Measurements from ENCODE around the gene SNCA. TPM values are rescaled to one million over a fixed set of nuclear protein-coding genes. Genes with fewer than 3 reads are reported as not detected.

SNCA gene
- total RNA-seq, 1 donor = 0.72 TPM

DNA sequence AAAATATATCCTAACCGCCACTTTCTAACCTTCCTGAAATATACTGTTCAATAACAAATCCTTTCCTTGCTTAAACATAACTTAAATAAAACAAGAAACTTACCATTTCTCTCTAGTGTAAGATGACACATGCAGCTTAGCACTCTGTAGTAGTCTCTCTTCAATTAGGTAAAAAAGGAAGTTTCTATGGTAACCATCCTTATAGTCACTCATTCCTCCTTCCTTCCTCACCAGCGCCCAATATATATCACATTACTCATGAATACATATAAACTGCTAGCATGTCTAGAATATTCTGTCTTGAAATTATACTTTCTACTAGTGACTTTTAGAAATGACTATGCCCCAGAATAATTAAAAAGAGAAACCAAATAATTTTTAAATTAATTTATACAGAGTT is 112.2 kb downstream of the SNCA start:
- H3K9me3 ChIP-seq (ENCODE audit: low read depth, low read length) = no peaks in the 10 kb centered on the region
- peak overlapping the region; percentile 58 for H3K4me2 ChIP-seq (ENCODE audit: insufficient read depth, low read length)
- no peak for DNase-seq (ENCODE audit: insufficient read length, low spot score, missing footprints)
- TF ChIP-seq, protein P1, sequence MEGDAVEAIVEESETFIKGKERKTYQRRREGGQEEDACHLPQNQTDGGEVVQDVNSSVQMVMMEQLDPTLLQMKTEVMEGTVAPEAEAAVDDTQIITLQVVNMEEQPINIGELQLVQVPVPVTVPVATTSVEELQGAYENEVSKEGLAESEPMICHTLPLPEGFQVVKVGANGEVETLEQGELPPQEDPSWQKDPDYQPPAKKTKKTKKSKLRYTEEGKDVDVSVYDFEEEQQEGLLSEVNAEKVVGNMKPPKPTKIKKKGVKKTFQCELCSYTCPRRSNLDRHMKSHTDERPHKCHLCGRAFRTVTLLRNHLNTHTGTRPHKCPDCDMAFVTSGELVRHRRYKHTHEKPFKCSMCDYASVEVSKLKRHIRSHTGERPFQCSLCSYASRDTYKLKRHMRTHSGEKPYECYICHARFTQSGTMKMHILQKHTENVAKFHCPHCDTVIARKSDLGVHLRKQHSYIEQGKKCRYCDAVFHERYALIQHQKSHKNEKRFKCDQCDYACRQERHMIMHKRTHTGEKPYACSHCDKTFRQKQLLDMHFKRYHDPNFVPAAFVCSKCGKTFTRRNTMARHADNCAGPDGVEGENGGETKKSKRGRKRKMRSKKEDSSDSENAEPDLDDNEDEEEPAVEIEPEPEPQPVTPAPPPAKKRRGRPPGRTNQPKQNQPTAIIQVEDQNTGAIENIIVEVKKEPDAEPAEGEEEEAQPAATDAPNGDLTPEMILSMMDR (IDR thresholded peaks at IDR 0.05; ENCODE audit: extremely low read depth, low read depth, low read length) = no peak
- H3K4me3 ChIP-seq (ENCODE audit: insufficient read depth, low read length) = no peak overlapping the region
- H2AFZ ChIP-seq (ENCODE audit: low read length) = no peak overlapping the region
- no peaks in the 10 kb centered on the region for H3K27me3 ChIP-seq (ENCODE audit: insufficient read depth, low read length)
- peak overlapping the region; percentile 61 for H3K27ac ChIP-seq (ENCODE audit: low read depth, low read length)
- no peaks in the 10 kb centered on the region for H4K20me1 ChIP-seq (ENCODE audit: insufficient read depth, low read length)
- no peaks in the 10 kb centered on the region for H3K36me3 ChIP-seq (ENCODE audit: insufficient read depth, low read length)
- peaks cover 9% of the 10 kb centered on the region for H3K4me1 ChIP-seq (ENCODE audit: insufficient read depth, low read length)
- no peaks in the 10 kb centered on the region for H3K79me2 ChIP-seq (ENCODE audit: insufficient read depth, low read length)

DNA sequence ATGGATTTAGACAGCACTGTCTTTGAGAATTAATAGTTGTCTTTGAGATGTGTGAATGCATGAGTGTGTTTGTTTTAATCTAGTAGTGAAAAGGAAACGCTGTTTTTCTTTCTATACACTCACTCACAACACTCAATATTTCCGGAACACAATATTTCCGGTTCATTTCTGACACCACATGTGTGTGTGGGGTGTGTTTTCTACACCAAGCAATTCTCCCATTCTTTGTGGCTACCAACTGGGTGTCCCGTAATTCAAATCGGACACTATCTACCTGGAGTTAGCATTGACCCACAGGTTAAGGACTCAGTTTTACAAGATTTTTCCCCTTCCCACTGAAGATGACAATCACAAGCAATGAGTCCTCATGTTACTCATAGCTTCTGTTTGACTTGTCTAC is 113.9 kb downstream of the SNCA start:
- peaks cover 9% of the 10 kb centered on the region for H3K4me1 ChIP-seq (ENCODE audit: insufficient read depth, low read length)
- no peaks in the 10 kb centered on the region for H4K20me1 ChIP-seq (ENCODE audit: insufficient read depth, low read length)
- peaks cover 4% of the 10 kb centered on the region for H3K9me3 ChIP-seq (ENCODE audit: low read depth, low read length)
- no peak for DNase-seq (ENCODE audit: insufficient read length, low spot score, missing footprints)
- no peaks in the 10 kb centered on the region for H3K36me3 ChIP-seq (ENCODE audit: insufficient read depth, low read length)
- H3K4me3 ChIP-seq (ENCODE audit: insufficient read depth, low read length) = no peak overlapping the region
- no peak overlapping the region for H2AFZ ChIP-seq (ENCODE audit: low read length)
- H3K27ac ChIP-seq (ENCODE audit: low read depth, low read length) = no peak overlapping the region
- H3K79me2 ChIP-seq (ENCODE audit: insufficient read depth, low read length) = no peaks in the 10 kb centered on the region
- H3K4me2 ChIP-seq (ENCODE audit: insufficient read depth, low read length) = no peak overlapping the region
- TF ChIP-seq, protein P1 (IDR thresholded peaks at IDR 0.05; ENCODE audit: extremely low read depth, low read depth, low read length) = no peak
- H3K27me3 ChIP-seq (ENCODE audit: insufficient read depth, low read length) = no peaks in the 10 kb centered on the region

DNA sequence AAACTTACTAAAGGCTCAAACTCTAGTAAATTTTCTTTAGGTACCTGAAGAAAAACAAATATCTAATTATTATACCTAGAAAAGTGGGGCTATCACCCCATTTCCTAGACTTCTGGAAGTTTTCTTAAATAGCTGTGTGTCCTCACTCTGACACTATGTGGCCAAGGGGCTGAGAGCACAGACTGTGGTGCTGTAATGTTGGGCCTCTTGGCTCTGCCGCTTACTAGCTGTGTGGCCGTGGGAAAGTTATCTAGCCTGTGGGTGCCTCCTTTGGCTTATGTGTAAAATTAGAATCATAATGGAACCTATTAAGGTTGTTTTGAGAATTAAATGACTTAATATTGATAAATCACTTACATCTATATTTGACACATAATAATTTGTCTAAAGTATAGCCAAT is 114.4 kb downstream of the SNCA start:
- Histone ChIP-seq H3K4me3 (ENCODE audit: insufficient read depth, low read length) (no peak overlapping the region), H3K9me3 (ENCODE audit: low read depth, low read length) (peaks cover 4% of the 10 kb centered on the region), H4K20me1 (ENCODE audit: insufficient read depth, low read length) (no peaks in the 10 kb centered on the region), H3K27me3 (ENCODE audit: insufficient read depth, low read length) (no peaks in the 10 kb centered on the region), H3K4me2 (ENCODE audit: insufficient read depth, low read length) (no peak overlapping the region), H3K36me3 (ENCODE audit: insufficient read depth, low read length) (no peaks in the 10 kb centered on the region), H3K27ac (ENCODE audit: low read depth, low read length) (no peak overlapping the region), H3K79me2 (ENCODE audit: insufficient read depth, low read length) (no peaks in the 10 kb centered on the region), H2AFZ (ENCODE audit: low read length) (no peak overlapping the region), H3K4me1 (ENCODE audit: insufficient read depth, low read length) (peaks cover 9% of the 10 kb centered on the region)
- DNase-seq (ENCODE audit: insufficient read length, low spot score, missing footprints) = no peak
- TF ChIP-seq, protein P1 (IDR thresholded peaks at IDR 0.05; ENCODE audit: extremely low read depth, low read depth, low read length) = no peak

DNA sequence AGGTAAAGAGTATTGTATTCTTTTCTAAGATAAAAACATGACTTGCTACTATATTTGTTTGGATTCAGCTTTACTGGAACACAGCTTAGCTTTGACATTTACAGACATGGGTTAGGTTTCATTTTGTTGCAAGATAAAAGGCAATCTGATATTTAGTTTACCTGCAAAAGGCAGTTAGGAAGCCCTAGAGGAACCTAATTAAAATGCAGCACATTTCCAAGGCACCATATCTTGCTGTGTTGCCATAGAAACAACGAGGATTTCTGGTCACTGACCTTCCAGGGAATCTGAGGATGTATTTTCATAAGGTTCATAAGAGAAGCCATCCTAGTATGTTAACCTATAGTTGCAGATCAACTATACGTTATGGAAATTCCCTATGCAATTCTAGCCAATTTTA is 116.0 kb downstream of the SNCA start:
- H3K79me2 ChIP-seq (ENCODE audit: insufficient read depth, low read length) = no peaks in the 10 kb centered on the region
- H3K27ac ChIP-seq (ENCODE audit: low read depth, low read length) = no peak overlapping the region
- H3K4me2 ChIP-seq (ENCODE audit: insufficient read depth, low read length) = no peak overlapping the region
- no peak overlapping the region for H3K4me3 ChIP-seq (ENCODE audit: insufficient read depth, low read length)
- peaks cover 5% of the 10 kb centered on the region for H3K9me3 ChIP-seq (ENCODE audit: low read depth, low read length)
- peaks cover 9% of the 10 kb centered on the region for H3K4me1 ChIP-seq (ENCODE audit: insufficient read depth, low read length)
- no peaks in the 10 kb centered on the region for H4K20me1 ChIP-seq (ENCODE audit: insufficient read depth, low read length)
- no peak overlapping the region for H2AFZ ChIP-seq (ENCODE audit: low read length)
- H3K27me3 ChIP-seq (ENCODE audit: insufficient read depth, low read length) = no peaks in the 10 kb centered on the region
- H3K36me3 ChIP-seq (ENCODE audit: insufficient read depth, low read length) = no peaks in the 10 kb centered on the region
- no peak for DNase-seq (ENCODE audit: insufficient read length, low spot score, missing footprints)
- TF ChIP-seq, protein P1 (IDR thresholded peaks at IDR 0.05; ENCODE audit: extremely low read depth, low read depth, low read length) = no peak
